ENCODE results near the gene TUBA1B.

TUBA1B gene

GRCh38 chr12:49091056-49091835 lies 39.9 kb downstream of the TUBA1B start:
- no peak for DNase-seq (ENCODE audit: low read depth in 2 of 2)

- DNase-seq (ENCODE audit: low read depth in 2 of 2): peak in 1 of 2 donors; percentile 17
Measured at GRCh38 chr12:49089821-49090773, 41.1 kb downstream of the TUBA1B start.

- DNase-seq (ENCODE audit: low read depth in 2 of 2): no peak
Measured at GRCh38 chr12:49088932-49089330, 42.3 kb downstream of the TUBA1B start.

GRCh38 chr12:49088150-49088931 lies 42.9 kb downstream of the TUBA1B start:
- DNase-seq (ENCODE audit: low read depth in 2 of 2): peak; percentile 49 to 58

GRCh38 chr12:49086116-49086515 lies 45.1 kb downstream of the TUBA1B start:
- no peak for DNase-seq (ENCODE audit: low read depth in 2 of 2)

- no peak for DNase-seq (ENCODE audit: low read depth in 2 of 2)
Measured at GRCh38 chr12:49084438-49084837, 46.8 kb downstream of the TUBA1B start.

GRCh38 chr12:49079793-49080192 lies 51.4 kb downstream of the TUBA1B start:
- no peak for DNase-seq (ENCODE audit: low read depth in 2 of 2)
